SK-N-SH (cell line): Measurements from ENCODE around the gene DLG3. TPM values are rescaled to one million over a fixed set of nuclear protein-coding genes. Genes with fewer than 3 reads are reported as not detected.

Experiments used
- CTCF ChIA-PET: fragments of 300-600, 350-600 bp; formaldehyde crosslinking; extraction: SDS; loops from one replicate; lab custom pipeline; 2021; lab: Yijun Ruan, JAX
- POLR2A ChIA-PET: fragments of 350-600 bp; sonication (Branson Sonifier 250); formaldehyde crosslinking; extraction: SDS; loops from one replicate; lab custom pipeline; 2020; ENCODE audit warnings: antibody characterized with exemption, inconsistent platforms; lab: Yijun Ruan, JAX
- DNase-seq: peaks from one replicate; pipeline ENCODE4 v3.0.0; 2012
- H2AFZ ChIP-seq: fragments of 200-600 bp; sonication (generic); 2 replicates; pipeline ENCODE4 v1.8.1; 2016; ENCODE audit warnings: antibody characterized with exemption, mild to moderate bottlenecking, low read depth
- H3F3A ChIP-seq: fragments of 200-600 bp; sonication (generic); replicated peaks from 2 replicates; pipeline ENCODE3; 2016; ENCODE audit warnings: antibody characterized with exemption, mild to moderate bottlenecking; ENCODE audit not compliant: insufficient read depth
- H3K27ac ChIP-seq, 2 experiments: fragments of 200-500 bp in 1 of 2; fragments of 200-600 bp in 1 of 2; sonication (Bioruptor generic) in 1 of 2; sonication (generic), shearing (Covaris generic) in 1 of 2; 2 replicates each; pipeline versions ENCODE4 v1.5.1 to v1.6.1; 2014 to 2016; ENCODE audit warnings: low read depth in 2 of 2, inconsistent platforms in 1 of 2, low read length in 1 of 2, mild to moderate bottlenecking in 1 of 2, mixed read lengths in 1 of 2
- H3K27me3 ChIP-seq: fragments of 200-600 bp; sonication (generic), shearing (Covaris generic); 2 replicates; pipeline ENCODE4 v1.6.1; 2016; ENCODE audit warnings: mixed run types; ENCODE audit not compliant: insufficient read depth
- H3K36me3 ChIP-seq, 2 experiments: fragments of 200-500 bp in 1 of 2; fragments of 200-600 bp in 1 of 2; sonication (Bioruptor generic) in 1 of 2; sonication (generic) in 1 of 2; replicated peaks in 1 of 2; 2 replicates each; pipeline versions ENCODE3 to v1.5.1; 2014 to 2016; ENCODE audit warnings: low read length in 1 of 2, mild to moderate bottlenecking in 1 of 2; ENCODE audit not compliant: insufficient read depth in 2 of 2, control insufficient read depth in 1 of 2
- H3K4me1 ChIP-seq, 2 experiments: fragments of 200-500 bp in 1 of 2; fragments of 200-600 bp in 1 of 2; sonication (Bioruptor generic) in 1 of 2; sonication (generic), shearing (Covaris generic) in 1 of 2; 2 replicates each; pipeline versions ENCODE4 v1.5.1 to v1.6.1; 2014 to 2016; ENCODE audit warnings: low read depth in 1 of 2, low read length in 1 of 2, mixed run types in 1 of 2; ENCODE audit not compliant: insufficient read depth in 2 of 2, control insufficient read depth in 1 of 2
- H3K4me2 ChIP-seq: fragments of 200-600 bp; sonication (generic), shearing (Covaris generic); 2 replicates; pipeline ENCODE4 v1.6.1; 2017; ENCODE audit warnings: mixed run types
- H3K4me3 ChIP-seq, 2 experiments: fragments of 200-500 bp in 1 of 2; fragments of 200-600 bp in 1 of 2; sonication (Bioruptor generic) in 1 of 2; sonication (generic), shearing (Covaris generic) in 1 of 2; 2 replicates each; pipeline versions ENCODE4 v1.5.1 to v1.8.1; 2014 to 2016; ENCODE audit warnings: low read depth in 2 of 2, inconsistent platforms in 1 of 2, low read length in 1 of 2, mild to moderate bottlenecking in 1 of 2, mixed read lengths in 1 of 2, moderate library complexity in 1 of 2
- H3K79me2 ChIP-seq: fragments of 200-600 bp; sonication (generic); 2 replicates; pipeline ENCODE4 v1.8.1; 2017; ENCODE audit warnings: mild to moderate bottlenecking; ENCODE audit not compliant: insufficient read depth
- H3K9ac ChIP-seq: fragments of 200-600 bp; sonication (generic); 2 replicates; pipeline ENCODE4 v1.6.1; 2017; ENCODE audit warnings: mixed run types
- H3K9me2 ChIP-seq: fragments of 200-600 bp; sonication (generic); 2 replicates; pipeline ENCODE4 v1.6.1; 2017; ENCODE audit warnings: mixed run types
- H3K9me3 ChIP-seq: fragments of 200-600 bp; sonication (generic); 2 replicates; pipeline ENCODE4 v1.6.1; 2017; ENCODE audit warnings: mixed run types, mild to moderate bottlenecking, moderate library complexity
- H4K20me1 ChIP-seq: fragments of 200-600 bp; sonication (generic); 2 replicates; pipeline ENCODE4 v1.6.1; 2017; ENCODE audit warnings: mild to moderate bottlenecking, mixed run types; ENCODE audit not compliant: insufficient read depth
- CTCF ChIP-seq: fragments of 200-600 bp; sonication (generic); IDR thresholded peaks from 2 replicates; pipeline ENCODE4 v1.6.1; 2017; ENCODE audit warnings: antibody characterized with exemption, mild to moderate bottlenecking, moderate library complexity
- ELF1 ChIP-seq: IDR thresholded peaks from 2 replicates; pipeline ENCODE4 v1.4.0; 2012
- EP300 ChIP-seq, 2 experiments: IDR thresholded peaks; 2 replicates each; pipeline versions ENCODE4 v1.4.0 to v1.6.1; 2012; ENCODE audit warnings: borderline replicate concordance in 1 of 2, low read depth in 1 of 2, low read length in 1 of 2
- EZH2phosphoT487 ChIP-seq: fragments of 200-600 bp; sonication (generic); IDR thresholded peaks from 2 replicates; pipeline ENCODE4 v1.6.1; 2017; ENCODE audit warnings: low read depth, mixed run types, mild to moderate bottlenecking, antibody characterized with exemption, moderate library complexity, borderline replicate concordance
- FOSL2 ChIP-seq: IDR thresholded peaks from 2 replicates; pipeline ENCODE4 v1.4.0; 2012; ENCODE audit warnings: low read depth, mild to moderate bottlenecking, moderate library complexity, borderline replicate concordance
- FOXM1 ChIP-seq: IDR thresholded peaks from 2 replicates; pipeline ENCODE4 v1.4.0; 2012; ENCODE audit warnings: low read depth, mild to moderate bottlenecking
- IRF3 ChIP-seq: fragments of 150-350 bp; IDR thresholded peaks from 2 replicates; pipeline ENCODE4 v1.6.1; 2016; ENCODE audit warnings: mild to moderate bottlenecking, low read depth, low read length
- MEF2A ChIP-seq: IDR thresholded peaks from 2 replicates; pipeline ENCODE4 v1.4.0; 2012; ENCODE audit warnings: low read depth, borderline replicate concordance
- POLR2AphosphoS5 ChIP-seq: IDR thresholded peaks from 2 replicates; pipeline ENCODE4 v1.6.1; 2012; ENCODE audit warnings: low read depth, low read length
- RAD21 ChIP-seq: IDR thresholded peaks from 2 replicates; pipeline ENCODE4 v1.6.1; 2012; ENCODE audit warnings: mild to moderate bottlenecking, low read length
- RFX5 ChIP-seq: IDR thresholded peaks from 2 replicates; pipeline ENCODE4 v1.6.1; 2012; ENCODE audit warnings: mild to moderate bottlenecking, improper control_type of control experiment, low read length
- SMC3 ChIP-seq: IDR thresholded peaks from 2 replicates; pipeline ENCODE4 v1.6.1; 2012; ENCODE audit warnings: low read depth, low read length, improper control_type of control experiment
- TCF12 ChIP-seq: IDR thresholded peaks from 2 replicates; pipeline ENCODE4 v1.4.0; 2012
- TEAD4 ChIP-seq: IDR thresholded peaks from 2 replicates; pipeline ENCODE4 v1.4.0; 2012; ENCODE audit warnings: mild to moderate bottlenecking, borderline replicate concordance; ENCODE audit not compliant: insufficient read depth
- ZBTB33 ChIP-seq: IDR thresholded peaks from 2 replicates; pipeline ENCODE4 v1.4.0; 2012; ENCODE audit warnings: low read depth, borderline replicate concordance
- WGBS: methylation state at CpG from one replicate; pipeline ENCODE4 v1.1.6; 2017; ENCODE audit warnings: low lambda C conversion rate; 5-methylcytosine and 5-hydroxymethylcytosine counted together
- polyA plus RNA-seq, 3 experiments: library from polyadenylated mRNA; depleted of rRNA; stranded (reverse); fragments of >200 nt; gene quantifications; 2 replicates each; pipeline ENCODE4 v1.2.3, GENCODE V29; 2012

DLG3 gene
- polyA plus RNA-seq, 1 of the 3 experiments (the other 2 are of a cell fraction): 11.7 TPM

- CTCF ChIA-PET: interaction anchor here (0.9 to 1.5 kb wide), 5 partner anchors 9 to 190 kb away, joined by 3 to 6 read pairs (median 4); no protein-coding TSS in a partner anchor
- no peaks in the 10 kb centered on the region for H3F3A ChIP-seq
- H3K9ac ChIP-seq: no peak overlapping the region
- H2AFZ ChIP-seq: no peak overlapping the region
- H3K9me3 ChIP-seq: no peaks in the 10 kb centered on the region
- 76% methylated on average over 7 of the region's 10 CpGs for WGBS
- POLR2A ChIA-PET: no interaction called here
- H3K9me2 ChIP-seq: no peaks in the 10 kb centered on the region
- H3K79me2 ChIP-seq: no peaks in the 10 kb centered on the region
- no peaks in the 10 kb centered on the region for H3K27me3 ChIP-seq
- no peak overlapping the region for H3K4me3 ChIP-seq
- H3K4me1 ChIP-seq: no peaks in the 10 kb centered on the region
- H4K20me1 ChIP-seq: no peaks in the 10 kb centered on the region
- no peak overlapping the region for H3K4me2 ChIP-seq
- peaks cover 0 to 8% of the 10 kb centered on the region in 2 experiments for H3K36me3 ChIP-seq
- TF ChIP-seq ELF1 (no peak), FOSL2 (no peak), EP300 (IDR thresholded peaks at IDR 0.05; ENCODE audit: borderline replicate concordance in 1 of 2, low read depth in 1 of 2, low read length in 1 of 2) (no peak), SMC3 (no peak), TEAD4 (no peak), POLR2AphosphoS5 (no peak), CTCF (no peak), EZH2phosphoT487 (no peak), RAD21 (no peak), ZBTB33 (no peak), MEF2A (no peak), RFX5 (no peak), FOXM1 (no peak), TCF12 (no peak), IRF3 (no peak)
- no peak overlapping the region for H3K27ac ChIP-seq
- DNase-seq: no peak
These were observed 20.5 kb upstream of the DLG3 start for GRCh38 chrX:70423936-70424675.
